ENCODE results near the gene HCFC2.

Gene HCFC2

GRCh38 chr12:104126548-104126947, 62.2 kb downstream of the HCFC2 start:
- DNase-seq = no peak

- DNase-seq = no peak
Observed at GRCh38 chr12:104130760-104131159, 66.4 kb downstream of the HCFC2 start.

- no peak for DNase-seq
Observed at GRCh38 chr12:104131609-104132008, 67.3 kb downstream of the HCFC2 start.

GRCh38 chr12:104132351-104132956, 68.1 kb downstream of the HCFC2 start:
- no peak for DNase-seq

- DNase-seq = no peak
Observed at GRCh38 chr12:104133321-104133720, 69.0 kb downstream of the HCFC2 start.

- no peak for DNase-seq
Observed at GRCh38 chr12:104133866-104134265, 69.5 kb downstream of the HCFC2 start.

- DNase-seq = no peak
Observed at GRCh38 chr12:104134882-104135281, 70.6 kb downstream of the HCFC2 start.

GRCh38 chr12:104136577-104136976, 72.2 kb downstream of the HCFC2 start:
- peak in 1 of 2 experiments; percentile 30 for DNase-seq

GRCh38 chr12:104137001-104137901, 72.9 kb downstream of the HCFC2 start:
- peak in 1 of 2 experiments; percentile 66 for DNase-seq

GRCh38 chr12:104137902-104138796, 73.8 kb downstream of the HCFC2 start, which contains the start of gene NFYB:
NFYB (minus strand) TSS chr12:104138210; CDS start chr12:104135453, 2,757 bp downstream.
- DNase-seq = peak; percentile 87 to 92

GRCh38 chr12:104138797-104139152, 74.4 kb downstream of the HCFC2 start:
- peak in 1 of 2 experiments; percentile 15 for DNase-seq

- DNase-seq = no peak
Observed at GRCh38 chr12:104142543-104142942, 78.2 kb downstream of the HCFC2 start.

- DNase-seq = no peak
Observed at GRCh38 chr12:104143002-104143401, 78.7 kb downstream of the HCFC2 start.

- DNase-seq = no peak
Observed at GRCh38 chr12:104143918-104144317, 79.6 kb downstream of the HCFC2 start.

- no peak for DNase-seq
Observed at GRCh38 chr12:104147346-104147745, 83.0 kb downstream of the HCFC2 start.

GRCh38 chr12:104150416-104150815, 86.1 kb downstream of the HCFC2 start:
- DNase-seq = peak in 1 of 2 experiments; percentile 19

GRCh38 chr12:104152685-104153241, 88.4 kb downstream of the HCFC2 start:
- no peak for DNase-seq

- no peak for DNase-seq
Observed at GRCh38 chr12:104154286-104154685, 90.0 kb downstream of the HCFC2 start.

- DNase-seq = peak; percentile 72 to 85
Observed at GRCh38 chr12:104154806-104155205, 90.5 kb downstream of the HCFC2 start.

Data from NCI-H524 (cell line).